ENCODE data around the gene TCAF1. TPM values are rescaled to one million over a fixed set of nuclear protein-coding genes. Genes with fewer than 3 reads are reported as not detected.

The TCAF1 gene
- total RNA-seq, 1 donor: 61.5 TPM

- no peak for DNase-seq (ENCODE audit: low read depth)
- TF ChIP-seq CTCF (IDR thresholded peaks at IDR 0.05; ENCODE audit: insufficient read depth, low read length): no peak
- H3K4me3 ChIP-seq (ENCODE audit: low read depth, low read length): no peak overlapping the region
These were observed 12.1 kb upstream of the TCAF1 start for GRCh38 chr7:143913945-143914615.

DNA sequence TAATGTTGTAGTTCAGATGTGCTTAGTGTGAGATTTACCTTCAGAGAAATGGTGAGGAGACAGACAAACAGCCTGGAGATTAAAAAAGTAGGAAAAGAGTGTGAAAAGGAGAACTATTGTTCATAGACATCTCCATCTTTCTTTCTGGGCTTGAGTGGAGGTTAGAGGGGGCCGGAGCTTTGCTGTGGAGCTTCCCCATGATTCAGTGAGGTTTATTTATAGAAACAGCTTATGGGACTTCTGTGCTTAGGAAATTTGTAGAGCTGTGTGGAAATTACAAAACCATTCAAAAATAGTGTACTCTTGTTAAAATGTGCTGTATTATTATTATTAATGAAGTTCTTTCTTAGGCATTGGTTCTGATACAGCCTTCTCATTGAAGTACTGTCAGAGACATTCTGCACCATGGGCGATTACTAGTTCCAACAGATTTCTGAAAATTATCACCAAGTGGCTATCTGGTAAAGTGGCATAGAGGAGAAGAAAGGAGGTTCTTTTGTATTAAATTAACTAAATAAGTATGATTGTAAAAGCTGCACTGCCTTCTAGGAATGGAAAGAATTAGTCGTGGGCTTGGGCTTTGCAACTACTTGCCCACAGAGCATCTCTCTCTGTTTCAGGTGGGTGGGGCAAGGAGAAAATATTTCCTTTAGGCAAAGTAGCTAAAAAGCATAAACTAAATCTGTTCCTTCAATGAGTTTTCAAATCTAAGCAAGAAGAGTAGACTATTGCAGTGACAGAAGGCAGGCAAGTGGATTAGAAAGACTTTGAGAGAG, 8.7 kb upstream of the TCAF1 start:
- DNase-seq (ENCODE audit: low read depth): no peak
- TF ChIP-seq CTCF (IDR thresholded peaks at IDR 0.05; ENCODE audit: insufficient read depth, low read length): no peak
- H3K4me3 ChIP-seq (ENCODE audit: low read depth, low read length): no peak overlapping the region

GRCh38 chr7:143909863-143910262, 7.9 kb upstream of the TCAF1 start:
- no peak overlapping the region for H3K4me3 ChIP-seq (ENCODE audit: low read depth, low read length)
- peak; percentile 51 for DNase-seq (ENCODE audit: low read depth)
- TF ChIP-seq CTCF (IDR thresholded peaks at IDR 0.05; ENCODE audit: insufficient read depth, low read length): no peak

DNA sequence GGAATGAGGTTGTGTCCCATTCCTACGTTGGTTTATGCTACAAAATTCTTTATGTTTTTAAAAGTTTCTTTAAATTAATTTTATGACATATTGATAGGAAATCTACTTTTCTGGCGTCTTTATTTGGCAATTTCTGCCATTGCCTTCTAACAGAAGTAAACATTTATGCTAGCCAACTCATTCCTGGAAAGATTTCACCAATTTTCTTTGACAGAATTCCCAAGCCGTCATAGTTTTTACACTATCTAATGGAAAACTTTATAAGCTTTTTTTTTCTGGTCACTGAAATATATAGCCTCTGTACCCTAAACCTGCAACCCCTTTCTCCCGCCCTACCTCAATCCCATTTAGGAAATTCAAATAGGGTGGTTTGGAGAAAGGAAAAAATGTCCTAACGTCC, 6.1 kb upstream of the TCAF1 start:
- DNase-seq (ENCODE audit: low read depth): no peak
- no peak for TF ChIP-seq CTCF (IDR thresholded peaks at IDR 0.05; ENCODE audit: insufficient read depth, low read length)
- no peak overlapping the region for H3K4me3 ChIP-seq (ENCODE audit: low read depth, low read length)

DNA sequence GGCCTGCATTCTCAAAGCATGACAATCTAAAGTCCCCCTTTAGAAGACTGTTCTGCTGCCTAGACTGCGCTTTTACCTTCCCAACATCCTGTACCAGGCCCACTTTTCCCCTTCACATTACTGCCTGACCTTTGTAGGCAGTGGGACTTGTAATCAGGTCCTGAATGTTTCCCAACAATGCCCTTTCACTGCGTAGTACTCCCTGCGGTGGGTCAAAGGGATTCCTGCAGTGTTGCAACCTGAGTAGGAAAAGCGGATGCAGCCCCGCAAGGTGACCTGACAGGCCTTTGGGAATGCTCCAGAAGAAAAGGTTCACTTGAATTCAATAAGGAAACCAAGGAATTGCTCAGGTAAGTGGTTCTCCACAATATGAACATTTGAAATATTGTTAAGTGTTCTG, 4.9 kb upstream of the TCAF1 start:
- H3K4me3 ChIP-seq (ENCODE audit: low read depth, low read length): no peak overlapping the region
- no peak for TF ChIP-seq CTCF (IDR thresholded peaks at IDR 0.05; ENCODE audit: insufficient read depth, low read length)
- DNase-seq (ENCODE audit: low read depth): no peak

GRCh38 chr7:143906151-143906550, 4.2 kb upstream of the TCAF1 start:
- no peak for TF ChIP-seq CTCF (IDR thresholded peaks at IDR 0.05; ENCODE audit: insufficient read depth, low read length)
- no peak overlapping the region for H3K4me3 ChIP-seq (ENCODE audit: low read depth, low read length)
- DNase-seq (ENCODE audit: low read depth): no peak

All from fibroblast of the aortic adventitia (primary cell).